Hematopoietic multipotent progenitor cell treated with erythropoietin and hydrocortisone succinate and interleukin-3 and kit ligand, for 6 days (in vitro differentiated cells): ENCODE results near the gene SPDYA.

Experiments
- DNase-seq: peaks from one replicate; pipeline ENCODE4 v3.0.0-alpha.2; 2015

The SPDYA gene

DNA sequence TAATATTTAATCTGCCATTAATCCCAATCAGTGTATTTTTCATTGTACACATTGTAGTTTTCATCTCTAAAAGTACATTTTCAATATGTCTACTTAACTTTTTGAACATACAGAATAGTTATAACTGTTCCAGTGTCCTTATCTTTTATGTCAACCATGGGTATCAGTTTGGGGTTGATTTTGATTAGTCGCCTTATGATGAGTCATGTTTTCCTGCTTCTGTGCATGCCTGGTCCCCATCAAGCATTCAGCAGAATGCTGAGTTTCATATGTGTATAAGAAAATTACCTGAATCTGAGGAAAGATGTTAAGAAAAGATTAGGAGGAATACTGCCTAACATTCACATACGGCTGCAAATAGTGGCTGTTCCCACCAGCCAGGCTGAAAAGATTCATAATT lies 17.7 kb downstream of the SPDYA start:
- DNase-seq: peak; percentile 58

DNA sequence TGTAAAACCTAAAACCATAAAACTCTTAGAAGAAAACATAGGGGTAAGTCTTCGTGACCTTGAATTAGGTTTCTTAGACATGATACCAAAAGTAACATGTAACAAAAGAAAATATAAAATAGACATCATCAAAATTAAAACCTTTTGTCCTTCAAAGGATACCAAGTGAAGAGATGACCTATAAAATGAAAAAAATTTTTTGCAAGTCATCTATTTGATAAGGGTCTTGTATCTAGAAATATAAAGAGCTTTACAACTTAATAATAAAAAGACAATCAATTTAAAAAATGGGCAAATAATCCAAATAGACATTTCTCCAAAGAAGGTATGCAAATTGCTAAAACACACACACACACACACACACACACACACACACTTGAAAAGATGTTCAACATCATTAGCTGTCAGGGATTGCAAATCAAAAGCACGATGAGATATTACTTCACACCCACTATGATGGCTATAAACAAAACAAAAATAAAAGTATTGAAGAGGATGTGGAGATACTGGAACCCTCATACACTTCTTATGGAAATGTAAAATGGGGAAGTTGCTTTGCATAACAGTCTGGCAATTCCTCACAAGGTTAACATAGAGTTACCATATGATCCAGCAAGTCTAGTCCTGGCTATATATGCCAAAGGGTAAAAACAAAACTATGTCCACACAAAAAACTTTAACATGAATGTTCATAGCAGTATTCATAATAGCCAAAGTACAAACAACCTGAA lies 23.3 kb downstream of the SPDYA start:
- DNase-seq: no peak

DNA sequence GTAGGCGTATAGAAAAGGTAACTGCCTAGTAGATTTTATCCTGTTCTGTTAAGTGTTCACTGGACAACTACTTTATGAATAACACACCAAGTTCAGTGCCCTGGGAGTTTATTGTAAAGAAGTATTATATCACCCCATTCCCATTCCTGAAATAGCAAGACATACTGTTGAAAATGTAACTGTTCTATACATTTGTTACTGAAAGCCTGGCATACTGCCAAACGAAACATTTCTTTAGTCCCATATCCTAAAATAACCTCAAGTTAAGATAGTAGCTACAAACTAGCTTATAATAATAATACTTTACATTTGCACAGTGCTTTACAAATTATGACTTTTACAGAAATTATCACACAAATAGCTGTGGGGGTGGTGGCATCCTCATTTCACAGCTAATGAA lies 25.1 kb downstream of the SPDYA start:
- DNase-seq: peak; percentile 13

DNA sequence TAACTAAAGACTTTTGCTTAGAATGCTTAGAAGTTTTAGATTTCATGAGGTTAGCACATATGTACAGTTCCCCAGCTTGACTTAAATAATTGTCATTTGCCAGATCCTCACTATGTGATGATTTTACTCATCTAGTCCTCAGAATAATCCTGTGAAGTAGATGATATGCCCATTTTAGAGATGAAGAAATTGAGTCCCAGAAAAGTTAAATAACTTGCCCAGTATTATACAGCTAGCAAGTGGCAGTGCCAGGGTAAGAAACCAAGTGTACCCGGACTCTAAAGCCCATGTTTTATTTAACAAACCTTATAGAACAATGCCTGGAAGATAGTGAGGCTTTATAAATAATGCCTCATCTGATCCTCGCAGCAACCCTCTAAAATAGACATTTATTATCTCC lies 28.3 kb downstream of the SPDYA start:
- DNase-seq: no peak

DNA sequence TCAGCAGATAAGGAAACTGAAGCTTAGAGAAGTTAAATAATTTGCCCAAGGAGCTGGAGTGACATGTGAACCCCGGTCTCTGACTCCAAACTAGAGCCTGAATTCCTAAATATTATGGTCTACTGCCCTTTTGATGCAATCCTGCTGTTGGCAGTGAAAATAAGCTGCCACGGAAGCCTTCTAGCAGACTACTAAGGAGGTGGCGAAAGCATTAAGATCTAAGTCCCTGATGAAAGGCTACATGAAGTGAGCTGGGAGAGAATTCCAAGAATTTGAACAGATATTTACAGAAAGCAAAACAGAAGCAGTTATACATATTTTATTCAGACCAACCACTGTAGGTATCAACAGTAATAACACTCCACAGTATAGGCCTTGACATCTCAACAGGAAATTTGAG lies 31.4 kb downstream of the SPDYA start:
- no peak for DNase-seq

DNA sequence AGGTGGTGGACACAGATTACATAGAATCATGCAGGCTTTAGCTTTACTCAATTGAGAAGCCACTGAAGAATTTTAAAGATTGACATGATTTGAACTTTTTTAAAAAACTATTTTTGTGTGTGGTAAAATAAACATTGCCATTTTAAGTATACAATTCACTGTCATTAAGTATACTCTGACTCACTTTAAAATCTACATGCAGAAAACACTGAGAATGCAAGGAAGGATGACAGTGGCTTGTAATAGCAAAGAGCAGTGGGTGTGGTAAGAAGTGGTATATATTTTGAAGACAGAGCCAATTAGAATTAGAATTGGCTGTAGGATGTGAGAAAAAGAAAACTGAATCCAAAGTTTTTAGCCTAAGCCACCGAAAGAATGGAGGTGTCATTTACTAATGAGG lies 44.6 kb downstream of the SPDYA start:
- DNase-seq: no peak

DNA sequence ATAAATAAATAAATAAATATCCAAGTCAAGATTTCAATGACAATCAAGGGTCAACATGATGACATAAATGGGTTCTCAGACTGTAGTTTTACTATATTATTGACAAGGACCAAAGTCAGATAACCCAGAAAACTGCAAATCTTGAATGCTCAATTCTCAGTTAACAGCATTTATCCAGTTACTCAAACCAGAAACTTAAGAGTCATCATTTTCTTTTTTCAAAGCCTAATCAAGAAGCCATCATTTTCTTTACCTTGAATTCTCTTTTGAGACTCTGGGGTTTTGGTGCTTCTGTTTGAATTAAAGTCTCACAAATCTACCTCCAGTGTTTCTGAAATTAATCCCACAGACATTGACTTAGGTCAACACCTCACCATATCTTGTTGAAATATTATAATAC lies 45.3 kb downstream of the SPDYA start:
- DNase-seq: no peak

DNA sequence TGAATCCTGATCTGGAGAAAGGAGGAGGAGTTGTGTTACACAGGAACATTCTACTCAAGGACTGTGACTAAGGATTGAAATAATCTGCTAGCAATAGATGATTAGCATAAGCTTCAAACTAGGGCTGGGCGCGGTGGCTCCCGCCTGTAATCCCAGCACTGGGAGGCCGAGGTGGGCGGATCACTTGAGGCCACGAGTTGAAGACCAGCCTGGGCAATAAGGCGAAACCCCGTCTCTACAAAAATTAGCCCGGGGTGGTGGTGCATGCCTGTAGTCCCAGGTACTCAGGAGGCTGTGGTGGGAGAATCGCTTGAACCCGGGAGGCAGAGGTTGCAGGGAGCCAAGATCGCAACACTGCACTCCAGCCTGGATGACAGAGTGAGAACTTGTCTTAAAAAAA lies 58.0 kb downstream of the SPDYA start:
- DNase-seq: peak; percentile 7

DNA sequence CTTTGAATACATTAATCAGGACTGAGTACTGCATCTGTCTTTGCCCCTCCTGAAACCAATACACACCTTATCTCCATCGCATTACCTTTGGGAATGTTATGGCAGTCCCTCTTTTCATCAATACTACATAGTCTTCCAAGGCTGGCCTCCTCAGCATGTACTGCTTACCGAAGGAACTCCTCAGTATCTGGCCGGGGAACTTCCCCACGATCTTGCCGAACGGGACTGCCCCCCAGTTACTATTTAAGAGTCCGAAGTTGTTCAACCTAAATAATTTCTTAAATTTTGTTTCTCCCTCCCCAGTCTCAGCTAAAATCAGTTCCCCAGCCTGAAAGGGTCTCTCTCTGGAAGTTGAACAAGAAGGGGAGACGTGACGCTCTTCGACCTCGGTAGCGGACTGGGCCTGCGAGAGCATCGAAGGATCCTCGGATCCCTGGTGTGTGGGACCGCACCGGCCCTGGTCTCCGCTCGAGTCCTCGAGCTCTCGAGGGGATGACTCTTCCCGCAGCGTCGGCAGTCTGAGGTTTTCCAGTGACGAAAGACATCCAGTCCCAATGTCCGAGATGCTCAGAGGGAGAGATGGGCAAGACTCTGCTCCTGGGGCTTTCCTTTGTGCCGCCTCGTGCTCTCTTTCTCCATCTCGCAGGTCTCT lies 59.0 kb downstream of the SPDYA start:
- peak; percentile 23 for DNase-seq

DNA sequence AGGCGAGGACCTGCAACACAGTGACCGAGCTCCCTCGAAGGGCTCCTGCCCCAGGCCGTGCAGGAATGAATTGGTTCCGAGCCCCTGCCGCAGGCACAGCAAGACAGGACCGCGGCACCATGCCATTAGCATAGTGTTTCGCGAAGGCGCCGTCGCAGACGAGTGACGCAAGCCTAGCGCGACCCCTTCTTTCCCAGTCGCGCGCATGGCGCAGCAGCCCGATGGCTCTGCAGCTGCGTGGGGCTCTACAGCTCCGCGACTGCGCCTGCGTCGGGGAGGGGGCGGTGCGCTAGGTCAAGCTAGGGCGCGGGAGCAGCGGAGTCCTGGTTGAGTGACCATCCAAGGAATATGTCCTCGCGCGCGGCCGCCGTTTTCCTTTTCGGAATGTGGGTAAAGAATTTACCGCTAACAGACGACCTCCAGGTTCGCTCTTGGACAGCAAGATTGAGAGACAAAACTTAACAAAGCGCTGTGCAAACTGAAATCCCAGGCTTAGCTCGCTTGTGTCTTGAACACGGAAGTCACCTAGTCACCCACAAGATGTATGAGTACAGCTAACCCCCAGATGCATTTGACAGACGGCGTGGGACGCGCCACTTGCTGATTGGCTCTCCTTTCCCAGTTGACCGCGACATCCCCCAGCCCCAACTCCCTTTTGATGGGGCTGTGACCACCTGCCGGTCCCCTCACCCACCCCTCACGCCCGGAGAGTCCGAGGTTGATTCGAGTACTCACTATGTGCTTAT lies 59.7 kb downstream of the SPDYA start, which contains the start of gene TRMT61B:
TSS of gene TRMT61B (minus strand) at position 164 of the 746 bp plus-strand sequence. CDS start at position 132, 32 bp downstream.
- peak; percentile 96 for DNase-seq

DNA sequence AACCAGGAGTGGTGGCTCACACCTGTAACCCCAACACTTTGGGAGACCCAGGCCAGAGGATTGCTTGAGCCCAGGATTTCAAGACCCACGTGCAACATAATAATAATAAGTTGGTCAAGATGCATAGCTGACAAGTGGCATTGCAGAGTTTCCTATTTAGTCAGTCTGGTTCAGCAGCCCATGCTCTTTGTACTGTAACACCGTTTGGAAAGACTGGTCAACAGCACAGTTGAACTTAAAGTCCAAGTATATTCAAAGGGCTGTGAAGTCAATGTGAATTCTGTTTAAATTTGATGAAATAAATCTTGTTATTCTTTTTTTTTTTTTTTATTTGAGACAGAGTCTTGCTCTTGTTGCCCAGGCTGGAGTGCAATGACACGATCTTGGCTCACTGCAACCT lies 61.0 kb downstream of the SPDYA start:
- DNase-seq: no peak

DNA sequence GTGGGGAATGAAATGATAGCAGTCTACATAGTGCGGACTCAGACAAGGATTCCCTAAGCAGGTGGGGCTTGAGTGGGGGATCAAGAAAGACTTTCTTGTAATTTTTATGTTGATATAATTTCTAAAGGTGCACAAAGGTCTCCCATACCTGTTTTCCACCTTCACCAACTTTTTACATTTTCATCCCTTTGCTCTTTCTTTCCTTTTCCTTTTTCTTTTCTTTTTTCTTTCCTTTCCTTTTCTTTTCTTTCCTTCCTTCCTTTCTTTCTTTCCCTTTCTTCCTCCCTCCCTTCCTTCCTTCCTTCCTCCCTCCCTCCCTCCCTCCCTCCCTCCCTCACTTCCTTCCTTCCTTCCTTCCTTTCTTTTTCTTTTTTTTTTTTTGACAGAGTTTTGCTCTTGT lies 69.6 kb downstream of the SPDYA start:
- no peak for DNase-seq

DNA sequence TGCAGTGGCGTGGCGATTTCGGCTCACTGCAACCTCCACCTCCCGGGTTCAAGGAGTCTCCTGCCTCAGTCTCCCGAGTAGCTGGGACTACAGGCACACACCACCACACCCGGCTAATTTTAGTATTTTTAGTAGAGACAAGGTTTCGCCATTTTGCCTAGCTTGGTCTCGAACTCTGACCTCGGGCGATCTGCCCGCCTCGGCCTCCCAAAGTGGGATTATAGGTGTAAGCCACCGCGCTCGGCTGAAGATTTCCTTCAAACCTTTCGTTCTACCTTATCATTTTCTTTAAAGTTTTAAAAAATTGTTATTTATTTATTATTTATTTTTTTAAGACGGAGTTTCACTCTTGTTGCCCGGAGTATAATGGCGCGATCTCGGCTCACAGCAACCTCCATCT lies 82.9 kb downstream of the SPDYA start:
- DNase-seq: no peak

DNA sequence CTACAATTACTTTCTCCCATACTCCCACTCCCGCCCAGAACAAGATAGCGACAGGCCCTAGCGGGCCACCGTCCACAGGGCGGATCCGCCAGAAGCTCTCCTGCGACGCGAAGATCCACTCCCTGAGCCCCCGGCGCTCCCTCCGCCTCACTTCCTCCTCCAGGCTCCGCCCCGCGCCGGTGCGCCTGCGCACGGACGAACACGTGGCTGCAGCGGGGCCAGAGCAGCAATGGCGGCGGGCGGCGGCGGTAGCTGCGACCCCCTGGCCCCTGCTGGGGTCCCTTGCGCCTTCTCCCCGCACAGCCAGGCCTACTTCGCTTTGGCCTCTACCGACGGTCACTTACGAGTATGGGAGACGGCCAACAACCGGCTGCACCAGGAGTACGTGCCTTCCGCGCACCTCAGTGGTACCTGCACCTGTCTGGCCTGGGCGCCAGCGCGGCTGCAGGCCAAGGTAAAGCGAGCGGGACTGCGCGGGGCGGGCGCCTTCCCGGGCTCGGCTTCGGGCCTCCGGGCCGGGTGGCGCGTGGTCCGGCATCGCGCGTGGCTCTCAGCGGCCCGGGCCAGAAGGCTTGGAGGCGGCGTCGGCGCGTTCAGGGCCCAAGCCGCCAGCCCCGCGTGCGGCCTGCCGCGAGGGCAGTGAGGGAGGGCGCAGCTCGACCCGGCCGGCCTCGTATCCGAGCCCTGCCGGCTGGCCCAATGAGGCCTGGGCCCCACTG lies 84.0 kb downstream of the SPDYA start, which contains the start of gene WDR43:
TSS of gene WDR43 (plus strand) at position 198 of the 719 bp plus-strand sequence. CDS start at position 230, 32 bp downstream.
- peak; percentile 98 for DNase-seq

DNA sequence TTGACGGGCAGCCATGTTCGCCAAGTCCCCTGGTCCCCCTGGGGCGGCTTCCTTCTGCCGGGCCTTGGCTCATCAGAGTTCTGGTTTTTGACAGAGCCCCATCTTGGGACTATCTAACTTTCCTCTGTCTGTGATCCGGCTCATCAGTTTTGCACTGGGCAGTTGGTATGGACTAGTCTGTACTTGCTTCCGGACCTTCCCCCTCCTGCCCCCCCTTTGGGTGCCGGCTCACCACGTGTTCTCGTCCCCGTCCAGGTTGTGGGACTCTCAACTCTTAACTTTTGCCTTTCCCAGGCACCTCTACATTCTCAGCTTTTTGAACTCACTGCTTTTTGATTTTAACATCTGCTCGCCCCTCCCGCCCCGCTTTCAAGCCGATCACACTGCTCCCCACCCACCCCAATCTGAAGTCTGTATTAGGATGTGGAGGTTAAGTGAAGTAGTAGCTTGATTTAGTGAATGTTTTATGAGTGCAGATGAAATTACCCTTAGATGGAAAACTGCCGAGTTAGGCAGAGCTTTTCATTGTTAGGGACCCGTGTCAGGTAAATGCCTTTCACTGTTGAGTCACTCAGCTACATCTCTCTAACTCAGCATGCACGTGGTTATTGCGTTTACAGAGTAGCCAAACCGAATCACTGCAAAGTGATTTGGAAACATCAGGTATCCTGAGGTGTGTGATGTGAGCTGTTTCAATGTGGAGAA lies 84.7 kb downstream of the SPDYA start:
- DNase-seq: peak; percentile 65

DNA sequence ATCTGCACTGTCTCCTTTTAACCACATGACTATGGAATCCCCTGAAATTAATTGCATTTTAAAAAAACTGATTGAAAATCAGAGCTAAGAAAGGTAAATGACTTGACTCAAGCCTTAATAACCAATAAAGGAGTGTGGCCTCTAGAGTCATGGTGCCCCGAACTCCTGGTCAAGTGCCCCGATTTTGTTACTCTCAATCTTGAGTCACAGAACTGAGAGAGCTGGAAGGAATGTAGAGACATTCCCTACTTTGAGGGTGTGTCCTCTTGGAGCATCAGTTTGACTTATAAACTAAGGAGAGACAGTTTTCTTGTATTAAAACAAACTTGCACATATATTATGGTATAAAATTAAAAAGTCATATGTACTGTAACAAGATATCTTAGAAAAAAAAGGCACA lies 86.3 kb downstream of the SPDYA start:
- DNase-seq: no peak

DNA sequence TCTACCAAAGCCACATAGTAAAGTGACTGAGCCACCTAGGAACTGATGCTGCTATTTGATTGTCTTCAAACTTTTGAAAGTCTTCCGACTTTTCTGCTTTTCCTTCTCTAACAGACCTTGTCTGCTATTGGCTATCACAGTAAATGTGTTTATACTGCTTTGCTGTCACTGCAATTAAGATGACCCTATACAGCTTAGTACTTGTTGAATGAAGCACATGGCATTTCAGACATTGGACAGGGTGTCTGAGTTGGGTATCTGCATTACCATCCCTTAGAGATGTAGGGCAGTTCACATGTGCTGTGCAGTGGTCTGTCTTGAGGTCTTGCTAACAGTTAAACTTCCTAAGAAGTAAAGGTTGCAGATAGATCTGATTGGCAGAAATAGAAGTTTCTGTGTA lies 87.4 kb downstream of the SPDYA start:
- peak; percentile 24 for DNase-seq
